Endodermal cell (in vitro differentiated cells): ENCODE data around the gene TAB3. TPM values are rescaled to one million over a fixed set of nuclear protein-coding genes. Genes with fewer than 3 reads are reported as not detected.

Source experiments
- DNase-seq: peaks from one replicate; pipeline ENCODE4 v3.0.0-alpha.2; 2017
- H3K27ac ChIP-seq: 2 replicates; pipeline ENCODE4 v1.5.1; 2013; ENCODE audit warnings: mild to moderate bottlenecking, low read depth, low read length, moderate library complexity
- H3K27me3 ChIP-seq: 2 replicates; pipeline ENCODE4 v1.6.1; 2013; ENCODE audit warnings: mild to moderate bottlenecking, low read length, moderate library complexity; ENCODE audit not compliant: insufficient read depth, control insufficient read depth, poor library complexity, severe bottlenecking
- H3K36me3 ChIP-seq: 2 replicates; pipeline ENCODE4 v1.7.0; 2013; ENCODE audit warnings: mild to moderate bottlenecking, low read length, moderate library complexity; ENCODE audit not compliant: control insufficient read depth, insufficient read depth
- H3K4me1 ChIP-seq: one replicate; pipeline ENCODE4 v1.7.0; 2013; ENCODE audit warnings: low read length; ENCODE audit not compliant: control insufficient read depth, insufficient read depth
- H3K4me3 ChIP-seq: 2 replicates; pipeline ENCODE4 v1.5.1; 2013; ENCODE audit warnings: mild to moderate bottlenecking, low read length, moderate library complexity
- H3K9ac ChIP-seq: 2 replicates; pipeline ENCODE4 v1.6.1; 2013; ENCODE audit warnings: mild to moderate bottlenecking, low read length, moderate library complexity; ENCODE audit not compliant: poor library complexity, severe bottlenecking; ENCODE audit errors: extremely low read depth
- H3K9me3 ChIP-seq: 2 replicates; pipeline ENCODE4 v1.6.1; 2013; ENCODE audit warnings: mild to moderate bottlenecking, low read length, moderate library complexity; ENCODE audit not compliant: control insufficient read depth
- H3K27ac Mint-ChIP-seq: 2 replicates; pipeline ENCODE4 v1.8.0; 2020; ENCODE audit warnings: mixed read lengths
- H3K27me3 Mint-ChIP-seq: 2 replicates; pipeline ENCODE4 v1.8.0; 2021; ENCODE audit warnings: mild to moderate bottlenecking, mixed read lengths; ENCODE audit not compliant: insufficient read depth
- H3K36me3 Mint-ChIP-seq: 2 replicates; pipeline ENCODE4 v1.8.0; 2020; ENCODE audit warnings: low read depth, mixed read lengths
- H3K4me1 Mint-ChIP-seq: 2 replicates; pipeline ENCODE4 v1.8.0; 2020; ENCODE audit warnings: mixed read lengths
- H3K4me3 Mint-ChIP-seq: 2 replicates; pipeline ENCODE4 v1.8.0; 2020; ENCODE audit warnings: mild to moderate bottlenecking, moderate library complexity, mixed read lengths
- H3K9me3 Mint-ChIP-seq: 2 replicates; pipeline ENCODE4 v1.8.0; 2020; ENCODE audit warnings: mild to moderate bottlenecking, mixed read lengths
- CTCF ChIP-seq: fragments of 200-600 bp; sonication (generic); conservative IDR thresholded peaks from 2 replicates; pipeline ENCODE4 v1.5.0; 2021; ENCODE audit warnings: antibody characterized with exemption, mild to moderate bottlenecking
- WGBS, 2 experiments: methylation state at CpG; one replicate each; pipeline versions ENCODE4 v1.1.5 to v1.1.7; 2013; ENCODE audit warnings: missing lambda C conversion rate in 2 of 2, mixed read lengths in 1 of 2; ENCODE audit not compliant: insufficient coverage in 1 of 2, insufficient read length in 1 of 2; 5-methylcytosine and 5-hydroxymethylcytosine counted together
- total RNA-seq, 2 donors: library from RNA; stranded (reverse); fragmentation: NEBNext Ultra II Directional in 1 of 2; extraction: Animal tissue kit (Norgen Biotek cat#: 25700) in 1 of 2; gene quantifications; 2 replicates in 1 of 2; 3 replicates in 1 of 2; pipeline ENCODE4 v1.2.1, GENCODE V29; 2021

TAB3 gene
- total RNA-seq, 2 donors from 2014 or later, result 19.8 to 23.2 TPM

GRCh38 chrX:30794497-30794896 is 94.6 kb downstream of the TAB3 start:
- Histone ChIP-seq H3K4me3 (no peak overlapping the region), H3K27ac (no peak overlapping the region), H3K9ac (no peak overlapping the region), H3K27me3 (no peaks in the 10 kb centered on the region), H3K9me3 (no peaks in the 10 kb centered on the region), H3K4me1 (no peaks in the 10 kb centered on the region), H3K36me3 (no peaks in the 10 kb centered on the region)
- Mint-ChIP-seq H3K4me1 (no peaks in the 10 kb centered on the region), H3K36me3 (no peaks in the 10 kb centered on the region), H3K9me3 (peaks cover 9% of the 10 kb centered on the region), H3K27me3 (peaks cover 3% of the 10 kb centered on the region), H3K27ac (no peak overlapping the region), H3K4me3 (no peak overlapping the region)
- peak; percentile 24 for DNase-seq
- no peak for TF ChIP-seq CTCF
- WGBS, 2 experiments, result 63 to 100% methylated on average over 1 to 2 of the region's 2 CpGs

- WGBS, 2 experiments, result 96% methylated on average over 1 of the region's 1 CpG; no CpG with 5 or more reads in 1 of the 2 experiments
- Histone ChIP-seq H3K36me3 (no peaks in the 10 kb centered on the region), H3K4me1 (no peaks in the 10 kb centered on the region), H3K27ac (no peak overlapping the region), H3K4me3 (no peak overlapping the region), H3K9ac (no peak overlapping the region), H3K9me3 (no peaks in the 10 kb centered on the region), H3K27me3 (no peaks in the 10 kb centered on the region)
- Mint-ChIP-seq H3K36me3 (no peaks in the 10 kb centered on the region), H3K4me1 (no peaks in the 10 kb centered on the region), H3K27me3 (peaks cover 3% of the 10 kb centered on the region), H3K4me3 (no peak overlapping the region), H3K9me3 (peaks cover 9% of the 10 kb centered on the region), H3K27ac (no peak overlapping the region)
- TF ChIP-seq CTCF, result no peak
- DNase-seq, result no peak
Measured at GRCh38 chrX:30793767-30794103, 95.3 kb downstream of the TAB3 start.

- no peaks in the 10 kb centered on the region for H3K36me3 ChIP-seq
- peaks cover 9% of the 10 kb centered on the region for H3K9me3 Mint-ChIP-seq
- no peak overlapping the region for H3K27ac Mint-ChIP-seq
- H3K4me1 ChIP-seq, result no peaks in the 10 kb centered on the region
- no peak overlapping the region for H3K9ac ChIP-seq
- WGBS, 2 experiments, result 91 to 92% methylated on average over 2 to 3 of the region's 3 CpGs
- H3K27me3 ChIP-seq, result no peaks in the 10 kb centered on the region
- H3K4me3 Mint-ChIP-seq, result no peak overlapping the region
- no peaks in the 10 kb centered on the region for H3K36me3 Mint-ChIP-seq
- no peaks in the 10 kb centered on the region for H3K4me1 Mint-ChIP-seq
- no peak for TF ChIP-seq CTCF
- DNase-seq, result peak; percentile 19
- H3K27me3 Mint-ChIP-seq, result peaks cover 3% of the 10 kb centered on the region
- H3K27ac ChIP-seq, result no peak overlapping the region
- H3K9me3 ChIP-seq, result no peaks in the 10 kb centered on the region
- H3K4me3 ChIP-seq, result no peak overlapping the region
Measured at GRCh38 chrX:30793075-30793766, 95.8 kb downstream of the TAB3 start.
